GM19238 (cell line): ENCODE measurements around the gene LAMB4.

Experiments used
- DNase-seq: peaks from one replicate; pipeline ENCODE4 v3.0.0; 2011; ENCODE audit warnings: low spot score; ENCODE audit not compliant: insufficient read length

Gene LAMB4

GRCh38 chr7:108083980-108084379 is 46.2 kb downstream of the LAMB4 start:
- DNase-seq = no peak

DNA sequence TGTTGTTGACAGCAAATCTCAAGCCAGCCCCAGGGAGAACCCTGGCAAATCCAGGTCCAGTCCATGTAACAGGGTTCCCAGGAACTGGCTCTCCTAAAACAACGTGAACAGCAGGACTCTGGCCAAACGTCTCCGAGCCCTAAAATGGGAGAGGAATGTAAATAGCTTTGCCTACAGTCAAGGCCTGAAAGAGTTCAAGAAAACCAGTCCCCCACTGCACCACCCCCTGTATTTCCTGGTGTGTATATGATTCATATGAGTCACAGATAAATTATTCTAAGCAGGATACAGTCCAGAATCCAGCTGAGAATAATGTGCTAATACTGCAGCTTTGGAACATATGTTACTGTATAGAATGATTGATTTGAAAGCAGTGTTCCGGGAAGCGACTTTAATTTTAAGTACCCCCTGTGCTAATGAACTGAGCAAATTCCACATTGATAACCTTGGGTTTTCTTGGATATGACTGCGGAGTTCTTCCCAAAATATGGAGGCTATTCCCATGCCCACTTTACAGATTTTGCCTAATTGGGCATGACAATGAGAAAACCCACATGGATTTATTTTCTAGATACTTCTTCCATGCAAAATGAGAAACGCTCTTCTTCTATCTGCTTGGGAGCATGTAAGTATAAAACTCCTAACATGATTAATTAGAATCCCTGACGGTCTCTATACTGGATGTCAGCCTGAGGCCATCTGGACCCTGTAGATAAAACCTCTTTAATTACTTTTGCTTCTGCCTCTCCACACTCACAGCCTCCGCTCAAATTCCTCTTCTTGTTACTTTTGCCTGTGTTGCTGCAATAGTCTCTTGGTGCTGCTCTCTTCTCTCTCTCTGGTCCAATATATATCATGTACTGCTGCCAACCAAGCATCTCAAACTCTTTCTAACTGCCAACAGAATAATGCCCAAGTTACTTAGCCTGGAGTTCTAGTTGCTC is 50.2 kb downstream of the LAMB4 start:
- no peak for DNase-seq

DNA sequence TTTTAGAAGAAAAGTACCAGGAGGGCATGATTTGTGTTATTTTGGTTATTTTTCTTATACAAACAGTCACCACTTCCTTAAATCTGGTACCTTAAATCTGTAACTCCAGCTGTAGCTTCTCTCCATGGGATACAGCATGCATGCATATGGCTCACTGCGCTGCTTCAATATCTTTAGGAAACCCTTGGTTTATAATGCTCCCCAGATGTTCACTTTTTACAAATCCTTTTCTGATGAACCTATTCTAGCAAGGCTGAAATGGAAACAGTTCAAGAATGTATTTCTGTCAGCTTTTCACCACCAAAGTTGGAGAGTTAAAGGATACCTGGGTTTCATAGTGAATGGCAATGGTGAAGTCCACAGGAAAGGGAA is 50.9 kb downstream of the LAMB4 start:
- DNase-seq = no peak

- no peak for DNase-seq
These were observed 51.5 kb downstream of the LAMB4 start for GRCh38 chr7:108078691-108079090.

GRCh38 chr7:108078211-108078673 is 51.9 kb downstream of the LAMB4 start:
- no peak for DNase-seq

GRCh38 chr7:108077709-108078108 is 52.5 kb downstream of the LAMB4 start:
- DNase-seq = no peak

GRCh38 chr7:108076156-108076555 is 54.0 kb downstream of the LAMB4 start:
- DNase-seq = no peak

DNA sequence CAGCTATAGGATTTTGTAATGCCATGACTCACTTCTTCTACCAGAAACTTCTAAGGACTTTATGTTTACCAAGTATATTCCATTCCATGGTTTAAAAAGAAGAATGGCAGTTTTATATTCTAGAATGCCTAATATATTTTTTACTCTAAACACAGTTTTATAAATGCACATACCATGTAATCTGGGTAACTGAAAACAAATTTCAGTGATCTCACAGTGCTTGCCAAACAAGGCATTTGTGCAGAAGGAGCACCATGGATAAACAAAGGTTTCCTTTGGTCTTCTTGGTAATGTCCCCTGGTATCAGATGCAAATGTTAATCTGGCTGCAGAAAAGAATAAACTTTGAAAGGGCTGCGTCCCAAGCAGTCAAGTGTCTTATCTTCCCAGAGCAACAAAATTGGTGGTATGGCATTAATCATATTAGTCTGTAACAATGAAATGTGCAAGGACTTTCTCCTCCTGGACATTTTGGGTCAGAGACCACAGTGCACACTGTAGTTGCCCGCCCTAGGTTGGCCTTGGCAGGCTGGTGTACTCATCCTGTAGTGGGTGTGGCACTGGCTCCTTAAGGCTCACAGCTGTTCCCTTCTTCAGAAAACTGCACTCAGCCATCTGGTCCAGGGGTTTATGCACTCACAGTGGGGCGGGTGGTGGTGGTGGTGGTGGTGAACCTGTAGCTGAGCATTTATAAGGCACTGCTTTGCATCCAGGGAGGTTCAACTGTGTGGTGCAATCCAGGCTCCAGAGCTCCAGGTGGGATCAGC is 56.7 kb downstream of the LAMB4 start:
- no peak for DNase-seq

GRCh38 chr7:108072739-108073138 is 57.4 kb downstream of the LAMB4 start:
- DNase-seq = no peak

- no peak for DNase-seq
These were observed 58.0 kb downstream of the LAMB4 start for GRCh38 chr7:108072116-108072515.

DNA sequence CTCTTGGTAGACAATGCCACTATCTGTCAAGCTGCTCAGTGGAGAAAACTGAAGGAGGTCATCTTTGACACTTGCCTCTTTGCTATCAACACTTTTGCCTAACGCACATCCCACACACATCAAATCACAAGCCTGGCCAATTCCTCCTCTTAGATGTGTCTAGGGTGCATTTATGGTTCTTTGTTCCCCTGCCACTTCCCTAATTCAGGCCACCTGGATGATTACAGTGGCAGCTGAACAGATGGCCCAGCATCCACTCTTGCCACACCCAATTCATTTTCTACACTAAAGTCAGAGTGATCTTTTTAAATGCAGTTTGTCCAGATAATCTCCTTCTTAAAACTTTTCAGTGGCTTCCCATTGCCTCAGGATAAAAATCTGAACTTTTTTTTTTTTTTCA is 58.6 kb downstream of the LAMB4 start:
- no peak for DNase-seq

GRCh38 chr7:108069646-108070045 is 60.5 kb downstream of the LAMB4 start:
- DNase-seq = no peak

- DNase-seq = no peak
These were observed 62.3 kb downstream of the LAMB4 start for GRCh38 chr7:108067844-108068243.

DNA sequence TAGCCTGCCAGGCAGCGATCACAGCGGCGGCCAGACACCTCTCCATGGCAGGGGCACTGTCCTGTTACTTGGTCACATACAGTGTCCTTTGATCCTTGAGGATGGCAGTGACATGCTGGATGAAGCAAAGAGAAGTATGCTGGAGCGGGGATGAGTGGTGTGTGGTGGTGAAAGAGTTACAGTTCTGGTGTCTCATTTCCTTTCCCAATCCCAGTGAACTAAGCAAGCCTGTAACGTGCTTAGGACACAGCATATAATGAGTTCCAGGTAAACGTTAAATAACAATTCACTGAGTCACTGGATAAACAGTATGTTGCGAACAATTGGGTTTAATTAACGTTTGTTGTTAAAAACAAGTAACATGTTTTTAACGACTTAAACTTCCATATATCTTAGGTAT is 63.7 kb downstream of the LAMB4 start:
- DNase-seq = no peak

DNA sequence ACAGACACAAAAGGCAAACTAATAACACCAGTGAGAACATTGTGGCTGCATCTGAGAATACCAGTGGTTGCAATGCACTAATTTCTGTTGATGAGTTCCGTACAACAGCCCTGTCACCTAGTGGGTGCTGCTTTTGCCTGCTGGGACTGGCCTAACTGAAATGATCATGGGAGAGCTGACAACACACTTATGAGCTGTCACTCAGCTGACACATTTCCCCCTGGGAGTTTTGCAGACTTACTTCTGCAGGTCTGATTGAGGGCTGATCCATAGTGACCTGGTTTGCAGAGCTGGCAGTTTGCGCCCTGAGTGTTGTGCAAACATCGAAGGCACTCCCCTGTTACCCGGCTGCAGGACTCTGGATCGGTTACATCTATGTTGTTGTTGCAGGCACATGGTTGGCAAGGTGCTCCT is 66.6 kb downstream of the LAMB4 start:
- no peak for DNase-seq

DNA sequence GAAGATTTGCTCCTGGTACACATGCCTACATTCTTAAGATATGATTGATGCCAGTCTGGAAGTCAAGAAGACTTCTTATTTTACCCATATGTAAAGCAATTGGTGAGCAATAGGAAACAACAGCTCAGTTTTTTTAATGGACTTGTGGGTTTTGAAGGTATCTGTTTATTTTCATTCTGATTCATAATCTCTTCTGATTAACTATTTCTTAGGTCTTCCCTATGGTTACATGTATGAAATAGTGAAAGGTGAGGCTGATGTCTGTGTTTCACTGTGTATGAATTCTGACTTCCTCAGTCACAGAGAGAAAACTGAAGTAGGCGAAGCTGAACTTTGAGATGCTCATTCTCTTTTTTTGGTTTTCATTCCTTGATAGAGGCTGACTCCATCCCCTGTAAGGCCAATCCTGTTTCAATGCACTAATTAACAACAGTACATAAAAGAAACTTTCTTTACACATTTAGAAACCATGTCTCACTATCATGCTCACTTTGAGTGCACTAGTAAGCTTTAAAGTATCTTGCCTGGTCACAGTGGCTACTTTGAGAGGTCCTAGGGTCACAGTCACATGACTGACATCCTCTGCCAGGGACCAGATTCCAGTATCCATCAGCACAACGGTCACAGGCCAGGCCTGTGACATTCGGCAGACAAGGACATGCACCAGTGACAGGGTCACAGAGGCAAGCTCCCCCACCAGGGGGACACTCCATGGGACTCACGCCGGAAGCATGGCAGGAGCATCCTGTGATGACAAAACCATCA is 67.7 kb downstream of the LAMB4 start:
- DNase-seq = no peak

DNA sequence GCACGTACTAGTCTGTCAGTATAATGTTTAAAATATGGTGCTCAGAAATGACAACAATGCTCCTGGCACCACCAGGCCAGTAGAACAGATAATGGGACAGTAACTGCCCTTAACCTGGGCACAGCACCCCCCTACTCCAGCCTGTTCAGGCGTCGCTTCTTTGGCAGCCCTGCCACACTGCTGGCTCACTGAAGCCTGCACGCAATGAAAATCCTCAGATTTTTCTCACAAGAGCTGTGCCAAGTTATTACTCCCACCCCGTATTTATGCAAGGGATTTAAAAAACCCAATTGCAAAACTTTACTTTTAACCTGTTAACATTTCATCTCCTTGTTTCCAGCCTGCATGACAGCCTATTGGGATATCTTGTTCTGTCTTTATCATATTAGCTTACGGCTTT is 70.6 kb downstream of the LAMB4 start:
- DNase-seq = no peak

GRCh38 chr7:108057951-108058481 is 72.1 kb downstream of the LAMB4 start:
- no peak for DNase-seq

GRCh38 chr7:108055611-108056021 is 74.5 kb downstream of the LAMB4 start:
- no peak for DNase-seq

DNA sequence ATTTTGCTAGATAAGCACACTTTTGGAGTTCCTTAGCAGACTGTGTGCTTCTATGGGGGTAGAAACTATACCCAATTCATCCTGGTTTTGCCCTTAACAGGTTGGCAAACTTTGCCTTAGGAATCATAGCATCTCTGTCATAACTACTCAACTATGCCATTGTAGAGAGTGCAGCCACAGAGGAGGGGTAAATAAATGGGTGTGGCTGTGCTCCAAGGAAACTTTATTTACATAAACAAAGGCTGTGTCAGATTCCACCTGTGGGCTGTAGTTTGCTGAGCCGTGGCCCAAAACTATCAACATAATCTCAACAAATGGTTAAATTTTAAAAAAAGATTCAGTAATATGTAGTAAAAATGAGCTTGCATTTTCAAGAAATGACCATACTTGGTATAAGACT is 75.6 kb downstream of the LAMB4 start:
- DNase-seq = no peak

DNA sequence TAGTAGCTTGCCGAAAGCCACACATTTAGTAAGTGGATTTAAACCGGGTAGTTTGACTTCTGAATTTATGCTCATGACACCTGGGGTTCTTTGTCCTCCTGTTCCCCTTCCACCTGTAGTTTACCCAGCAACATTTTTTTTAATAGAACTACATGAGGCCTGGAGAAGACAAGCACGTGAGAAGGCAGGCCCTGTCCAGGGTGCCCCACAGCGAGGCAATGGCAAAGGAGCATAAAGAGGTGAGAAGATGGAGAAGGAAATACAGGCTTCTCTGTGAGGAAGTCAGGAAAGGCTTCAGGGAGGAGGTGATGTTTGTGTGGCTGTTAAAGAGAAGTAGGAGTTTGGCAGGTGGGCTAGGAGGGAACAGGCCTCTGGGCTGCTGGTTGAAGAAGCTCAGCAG is 76.9 kb downstream of the LAMB4 start:
- no peak for DNase-seq
